Smooth muscle cell (in vitro differentiated cells): Measurements from ENCODE around the gene MTOR. TPM values are rescaled to one million over a fixed set of nuclear protein-coding genes. Genes with fewer than 3 reads are reported as not detected.

Experiments used
- DNase-seq: peaks from one replicate; lab custom pipeline; 2025; ENCODE audit not compliant: unreplicated experiment; lab: John Stamatoyannopoulos, UW
- H2AFZ ChIP-seq: fragments of 200-600 bp; sonication (generic); 2 replicates; pipeline ENCODE4 v1.6.0; 2016; ENCODE audit warnings: antibody characterized with exemption, low read depth, mild to moderate bottlenecking
- H3F3A ChIP-seq: fragments of 200-600 bp; sonication (generic); 2 replicates; pipeline ENCODE4 v1.6.0; 2017; ENCODE audit warnings: antibody characterized with exemption, low read depth
- H3K27ac ChIP-seq: fragments of 200-600 bp; sonication (generic); 2 replicates; pipeline ENCODE4 v1.5.1; 2016; ENCODE audit warnings: low read depth, mild to moderate bottlenecking
- H3K27me3 ChIP-seq: fragments of 200-600 bp; sonication (generic); 2 replicates; pipeline ENCODE4 v1.6.1; 2016; ENCODE audit warnings: low read depth, mild to moderate bottlenecking
- H3K36me3 ChIP-seq: fragments of 200-600 bp; sonication (generic); 2 replicates; pipeline ENCODE4 v1.5.1; 2016; ENCODE audit warnings: low read depth
- H3K4me1 ChIP-seq: fragments of 200-600 bp; sonication (generic); 2 replicates; pipeline ENCODE4 v1.5.1; 2016; ENCODE audit warnings: low read depth
- H3K4me2 ChIP-seq: fragments of 200-600 bp; sonication (generic); 2 replicates; pipeline ENCODE4 v1.6.0; 2016; ENCODE audit warnings: mild to moderate bottlenecking
- H3K4me3 ChIP-seq: fragments of 200-600 bp; sonication (generic); 2 replicates; pipeline ENCODE4 v1.5.1; 2016; ENCODE audit warnings: mild to moderate bottlenecking
- H3K79me2 ChIP-seq: fragments of 200-600 bp; sonication (generic); 2 replicates; pipeline ENCODE4 v1.6.0; 2016; ENCODE audit warnings: low read depth, mild to moderate bottlenecking
- H3K9ac ChIP-seq: fragments of 200-600 bp; sonication (generic); 2 replicates; pipeline ENCODE4 v1.6.0; 2016; ENCODE audit warnings: low read depth
- H3K9me3 ChIP-seq: fragments of 200-600 bp; sonication (generic); replicated peaks from 2 replicates; pipeline ENCODE4 v1.5.1; 2016; ENCODE audit warnings: low read depth
- H4K20me1 ChIP-seq: fragments of 200-600 bp; sonication (generic); 2 replicates; pipeline ENCODE4 v1.6.0; 2016; ENCODE audit warnings: low read depth
- WGBS: methylation state at CpG from one replicate; pipeline ENCODE4 v1.1.7; 2016; ENCODE audit warnings: low lambda C conversion rate; 5-methylcytosine and 5-hydroxymethylcytosine counted together
- polyA plus RNA-seq: library from polyadenylated mRNA; unstranded; fragments of >200 nt; fragmentation: Nextera tagmentation; extraction: Ambion mirVana; gene quantifications from 2 replicates; pipeline ENCODE4 v1.2.1, GENCODE V29; 2016
- total RNA-seq: library from RNA; depleted of rRNA; stranded (reverse); fragments of >200 nt; gene quantifications from 2 replicates; pipeline ENCODE4 v1.2.3, GENCODE V29; 2014
- TF ChIP-seq, protein P1 (sequence below): fragments of 200-600 bp; sonication (generic); IDR thresholded peaks from 2 replicates; pipeline ENCODE4 v1.5.1; 2017; ENCODE audit warnings: borderline replicate concordance, mild to moderate bottlenecking, antibody characterized with exemption; ENCODE audit not compliant: insufficient read depth, poor library complexity, severe bottlenecking

MTOR gene
- total and polyA plus RNA-seq, 2 experiments from 2014 or later: 11.2 to 26.8 TPM

DNA sequence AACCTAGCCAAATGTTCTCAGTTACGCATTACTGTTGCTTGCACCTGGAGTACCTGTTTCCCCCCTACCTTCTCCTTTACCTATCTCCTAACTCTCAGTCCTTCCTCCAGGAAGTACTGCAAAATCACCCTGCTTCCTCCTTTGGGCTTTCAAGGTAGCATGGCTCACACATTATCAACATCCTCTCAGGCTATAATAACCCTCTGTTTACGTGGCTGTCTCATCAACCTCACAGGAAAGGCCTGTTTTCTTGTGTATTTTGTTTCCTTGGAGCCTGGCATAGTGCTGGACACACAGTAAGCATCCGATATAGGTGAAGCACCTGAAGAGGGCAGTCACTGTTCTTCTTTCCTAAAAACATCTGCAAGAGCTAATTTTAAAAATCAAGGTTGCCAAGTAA lies 105.9 kb downstream of the MTOR start:
- Histone ChIP-seq H3F3A (no peaks in the 10 kb centered on the region), H3K4me3 (no peak overlapping the region), H3K79me2 (no peaks in the 10 kb centered on the region), H3K27me3 (no peaks in the 10 kb centered on the region), H3K36me3 (no peaks in the 10 kb centered on the region), H2AFZ (no peak overlapping the region), H3K9ac (no peak overlapping the region), H3K27ac (no peak overlapping the region), H3K4me1 (no peaks in the 10 kb centered on the region), H4K20me1 (peaks cover 13% of the 10 kb centered on the region), H3K9me3 (no peaks in the 10 kb centered on the region), H3K4me2 (no peak overlapping the region)
- DNase-seq: no peak
- 96% methylated on average over 3 of the region's 3 CpGs for WGBS
- TF ChIP-seq, protein P1, sequence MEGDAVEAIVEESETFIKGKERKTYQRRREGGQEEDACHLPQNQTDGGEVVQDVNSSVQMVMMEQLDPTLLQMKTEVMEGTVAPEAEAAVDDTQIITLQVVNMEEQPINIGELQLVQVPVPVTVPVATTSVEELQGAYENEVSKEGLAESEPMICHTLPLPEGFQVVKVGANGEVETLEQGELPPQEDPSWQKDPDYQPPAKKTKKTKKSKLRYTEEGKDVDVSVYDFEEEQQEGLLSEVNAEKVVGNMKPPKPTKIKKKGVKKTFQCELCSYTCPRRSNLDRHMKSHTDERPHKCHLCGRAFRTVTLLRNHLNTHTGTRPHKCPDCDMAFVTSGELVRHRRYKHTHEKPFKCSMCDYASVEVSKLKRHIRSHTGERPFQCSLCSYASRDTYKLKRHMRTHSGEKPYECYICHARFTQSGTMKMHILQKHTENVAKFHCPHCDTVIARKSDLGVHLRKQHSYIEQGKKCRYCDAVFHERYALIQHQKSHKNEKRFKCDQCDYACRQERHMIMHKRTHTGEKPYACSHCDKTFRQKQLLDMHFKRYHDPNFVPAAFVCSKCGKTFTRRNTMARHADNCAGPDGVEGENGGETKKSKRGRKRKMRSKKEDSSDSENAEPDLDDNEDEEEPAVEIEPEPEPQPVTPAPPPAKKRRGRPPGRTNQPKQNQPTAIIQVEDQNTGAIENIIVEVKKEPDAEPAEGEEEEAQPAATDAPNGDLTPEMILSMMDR: no peak

DNA sequence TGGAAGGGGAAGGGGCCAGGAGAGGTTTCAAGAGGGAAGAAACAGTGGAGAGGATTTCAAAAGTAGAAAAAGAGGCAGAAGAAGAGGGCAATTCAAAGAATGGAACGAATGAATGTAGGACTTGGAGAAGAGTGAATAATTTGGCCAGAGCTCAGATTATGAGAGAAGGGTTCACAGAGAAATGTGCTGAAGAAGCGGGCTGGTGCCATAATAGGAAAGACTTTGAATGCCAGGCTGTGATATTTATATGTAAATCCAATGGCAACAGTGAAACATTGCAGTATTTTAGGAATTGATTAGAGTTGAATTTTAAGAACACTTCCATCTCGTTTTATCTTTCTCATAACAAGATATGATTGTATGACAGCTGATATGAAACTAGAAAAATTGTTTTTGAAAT lies 109.2 kb downstream of the MTOR start:
- no peaks in the 10 kb centered on the region for H3K27me3 ChIP-seq
- H4K20me1 ChIP-seq: no peaks in the 10 kb centered on the region
- no peaks in the 10 kb centered on the region for H3K9me3 ChIP-seq
- DNase-seq: no peak
- no peak overlapping the region for H2AFZ ChIP-seq
- H3K27ac ChIP-seq: no peak overlapping the region
- H3K4me1 ChIP-seq: no peaks in the 10 kb centered on the region
- TF ChIP-seq, protein P1: no peak
- H3K4me3 ChIP-seq: no peak overlapping the region
- H3K9ac ChIP-seq: no peak overlapping the region
- no peak overlapping the region for H3K4me2 ChIP-seq
- no peaks in the 10 kb centered on the region for H3K36me3 ChIP-seq
- no peaks in the 10 kb centered on the region for H3K79me2 ChIP-seq
- 95% methylated on average over 3 of the region's 3 CpGs for WGBS
- no peaks in the 10 kb centered on the region for H3F3A ChIP-seq

DNA sequence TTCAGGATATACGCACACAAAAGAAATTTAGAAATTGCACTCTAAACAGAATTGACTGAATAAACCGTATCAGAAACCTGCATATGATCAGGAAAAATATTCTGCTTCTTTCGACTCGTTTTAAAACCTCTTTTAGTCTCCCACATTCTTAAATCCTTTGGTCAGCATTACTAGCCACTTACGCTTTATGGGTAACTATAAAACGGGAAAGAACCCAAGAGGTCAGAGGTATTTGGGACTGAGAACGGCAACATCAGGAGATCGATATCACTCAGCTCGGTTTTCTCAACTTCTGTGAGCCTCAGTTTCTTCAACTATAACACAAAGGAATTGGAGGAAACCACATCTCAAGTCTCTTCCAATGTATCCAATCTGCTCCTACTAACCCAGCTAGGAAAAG lies 109.6 kb downstream of the MTOR start:
- no peaks in the 10 kb centered on the region for H3K27me3 ChIP-seq
- H2AFZ ChIP-seq: no peak overlapping the region
- 92% methylated on average over 9 of the region's 9 CpGs for WGBS
- DNase-seq: no peak
- no peak overlapping the region for H3K27ac ChIP-seq
- no peaks in the 10 kb centered on the region for H4K20me1 ChIP-seq
- H3K4me1 ChIP-seq: no peaks in the 10 kb centered on the region
- no peaks in the 10 kb centered on the region for H3K79me2 ChIP-seq
- no peak overlapping the region for H3K4me3 ChIP-seq
- no peaks in the 10 kb centered on the region for H3K9me3 ChIP-seq
- no peak overlapping the region for H3K4me2 ChIP-seq
- no peaks in the 10 kb centered on the region for H3F3A ChIP-seq
- TF ChIP-seq, protein P1: no peak
- H3K9ac ChIP-seq: no peak overlapping the region
- no peaks in the 10 kb centered on the region for H3K36me3 ChIP-seq

DNA sequence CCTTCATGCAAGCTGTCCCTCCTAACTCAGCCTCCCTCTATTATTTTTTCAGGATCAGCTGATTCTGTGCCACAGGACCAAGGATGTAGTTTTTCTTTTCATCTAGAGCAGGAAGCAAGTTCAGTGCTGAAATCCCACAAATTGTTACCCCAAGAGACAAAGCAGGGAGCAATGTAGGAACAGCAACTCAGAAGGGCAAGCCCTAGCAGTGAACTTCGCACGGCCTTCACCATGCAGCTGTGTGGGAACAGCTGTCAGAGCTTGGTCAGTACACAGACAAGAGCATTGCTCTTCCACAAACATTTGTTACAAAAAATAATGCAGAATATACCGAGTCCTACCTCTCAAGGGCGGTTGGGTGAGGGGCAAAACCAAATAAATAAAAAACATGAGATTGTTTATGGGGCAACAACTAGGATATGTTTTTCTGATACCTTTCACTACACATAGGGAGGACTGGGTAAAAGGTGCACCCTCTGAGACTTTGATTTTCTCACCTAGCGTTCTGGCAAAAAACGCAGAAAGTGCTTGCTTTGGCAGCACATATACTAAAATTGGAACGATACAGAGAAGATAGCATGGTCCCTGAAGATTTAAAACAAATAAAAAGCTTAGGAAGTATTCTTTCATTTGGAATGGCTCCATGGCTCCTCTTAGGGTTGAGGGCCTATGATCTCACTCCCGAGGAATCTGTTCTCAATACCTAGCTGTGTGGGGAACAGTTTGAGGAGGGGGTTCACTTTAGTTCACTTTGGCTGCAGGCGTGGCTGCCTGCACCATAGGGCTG lies 110.3 kb downstream of the MTOR start:
- H3K36me3 ChIP-seq: no peaks in the 10 kb centered on the region
- 96% methylated on average over 9 of the region's 9 CpGs for WGBS
- H3K9ac ChIP-seq: no peak overlapping the region
- H3K27ac ChIP-seq: no peak overlapping the region
- H3K4me2 ChIP-seq: no peak overlapping the region
- no peaks in the 10 kb centered on the region for H3F3A ChIP-seq
- no peaks in the 10 kb centered on the region for H3K27me3 ChIP-seq
- H3K9me3 ChIP-seq: no peaks in the 10 kb centered on the region
- no peak overlapping the region for H3K4me3 ChIP-seq
- no peak for DNase-seq
- H2AFZ ChIP-seq: no peak overlapping the region
- no peaks in the 10 kb centered on the region for H3K4me1 ChIP-seq
- no peaks in the 10 kb centered on the region for H3K79me2 ChIP-seq
- TF ChIP-seq, protein P1: no peak
- H4K20me1 ChIP-seq: no peaks in the 10 kb centered on the region
